GM12865 (cell line): ENCODE results near the gene IL1RAP.
"Not testable (repeated sequence)": the region's sequence is repeated elsewhere in the genome, so short reads cannot be mapped to it uniquely, and the experiment has no call there.

Source experiments
- DNase-seq: peaks from one replicate; pipeline ENCODE4 v3.0.0; 2010; ENCODE audit warnings: low read depth
- H3K4me3 ChIP-seq: 2 replicates; pipeline ENCODE4 v1.5.1; 2011; ENCODE audit warnings: mild to moderate bottlenecking, low read depth, low read length, control low read depth
- TF ChIP-seq, protein P1 (sequence below): IDR thresholded peaks from 2 replicates; pipeline ENCODE4 v1.5.1; 2011; ENCODE audit warnings: low read length, control low read depth, low read depth, inconsistent platforms; ENCODE audit not compliant: insufficient read depth; ENCODE audit errors: missing control alignments

Gene IL1RAP, protein sequence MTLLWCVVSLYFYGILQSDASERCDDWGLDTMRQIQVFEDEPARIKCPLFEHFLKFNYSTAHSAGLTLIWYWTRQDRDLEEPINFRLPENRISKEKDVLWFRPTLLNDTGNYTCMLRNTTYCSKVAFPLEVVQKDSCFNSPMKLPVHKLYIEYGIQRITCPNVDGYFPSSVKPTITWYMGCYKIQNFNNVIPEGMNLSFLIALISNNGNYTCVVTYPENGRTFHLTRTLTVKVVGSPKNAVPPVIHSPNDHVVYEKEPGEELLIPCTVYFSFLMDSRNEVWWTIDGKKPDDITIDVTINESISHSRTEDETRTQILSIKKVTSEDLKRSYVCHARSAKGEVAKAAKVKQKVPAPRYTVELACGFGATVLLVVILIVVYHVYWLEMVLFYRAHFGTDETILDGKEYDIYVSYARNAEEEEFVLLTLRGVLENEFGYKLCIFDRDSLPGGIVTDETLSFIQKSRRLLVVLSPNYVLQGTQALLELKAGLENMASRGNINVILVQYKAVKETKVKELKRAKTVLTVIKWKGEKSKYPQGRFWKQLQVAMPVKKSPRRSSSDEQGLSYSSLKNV

DNA sequence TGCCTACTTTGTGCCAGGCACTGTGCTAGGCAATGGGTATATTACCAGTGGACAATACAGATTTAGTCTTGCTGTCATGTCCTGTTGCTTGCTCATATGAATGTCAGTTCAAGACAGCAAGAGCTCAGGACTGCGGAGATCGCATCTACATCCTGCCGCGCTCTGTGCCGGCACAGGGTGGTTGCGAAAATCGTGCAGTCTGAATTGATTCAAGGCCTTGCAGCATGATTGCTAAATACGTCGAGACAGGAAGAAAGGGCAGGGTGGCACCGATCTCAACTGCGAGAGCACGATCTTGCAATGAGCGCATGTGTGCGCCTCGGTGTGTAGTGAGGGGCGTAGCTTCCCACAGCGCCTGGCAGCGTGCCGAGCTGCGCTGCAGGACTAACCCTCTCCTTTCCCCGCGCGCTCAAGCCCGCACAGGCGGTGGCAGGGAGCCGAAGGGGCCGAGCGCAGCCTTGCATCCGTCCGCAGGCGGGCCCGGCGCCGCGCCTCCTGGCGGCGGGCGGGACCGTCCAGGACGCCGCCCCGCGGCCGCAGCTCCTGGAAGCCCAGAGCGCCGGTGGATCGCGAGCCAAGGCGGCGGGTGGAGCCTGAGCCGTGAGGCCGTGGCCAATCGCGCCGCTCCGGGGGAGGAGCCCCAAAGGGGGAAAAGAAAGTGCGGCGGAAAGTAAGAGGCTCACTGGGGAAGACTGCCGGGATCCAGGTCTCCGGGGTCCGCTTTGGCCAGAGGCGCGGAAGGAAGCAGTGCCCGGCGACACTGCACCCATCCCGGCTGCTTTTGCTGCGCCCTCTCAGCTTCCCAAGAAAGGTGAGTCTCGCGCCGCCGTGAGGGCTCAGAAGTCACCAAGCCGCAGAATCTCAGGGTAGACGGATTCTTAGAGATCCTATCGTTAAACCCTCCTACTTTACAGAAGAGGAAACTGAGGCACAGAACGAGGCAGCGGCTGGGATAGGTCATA, at the start of gene IL1RAP:
IL1RAP (plus strand) TSS at position 677 of the 962 bp plus-strand sequence. CDS start 50,205 bp downstream, outside the sequence.
- DNase-seq, result peak; percentile 93
- H3K4me3 ChIP-seq, result peak within 1 kb of the TSS; percentile 97
- TF ChIP-seq, protein P1, sequence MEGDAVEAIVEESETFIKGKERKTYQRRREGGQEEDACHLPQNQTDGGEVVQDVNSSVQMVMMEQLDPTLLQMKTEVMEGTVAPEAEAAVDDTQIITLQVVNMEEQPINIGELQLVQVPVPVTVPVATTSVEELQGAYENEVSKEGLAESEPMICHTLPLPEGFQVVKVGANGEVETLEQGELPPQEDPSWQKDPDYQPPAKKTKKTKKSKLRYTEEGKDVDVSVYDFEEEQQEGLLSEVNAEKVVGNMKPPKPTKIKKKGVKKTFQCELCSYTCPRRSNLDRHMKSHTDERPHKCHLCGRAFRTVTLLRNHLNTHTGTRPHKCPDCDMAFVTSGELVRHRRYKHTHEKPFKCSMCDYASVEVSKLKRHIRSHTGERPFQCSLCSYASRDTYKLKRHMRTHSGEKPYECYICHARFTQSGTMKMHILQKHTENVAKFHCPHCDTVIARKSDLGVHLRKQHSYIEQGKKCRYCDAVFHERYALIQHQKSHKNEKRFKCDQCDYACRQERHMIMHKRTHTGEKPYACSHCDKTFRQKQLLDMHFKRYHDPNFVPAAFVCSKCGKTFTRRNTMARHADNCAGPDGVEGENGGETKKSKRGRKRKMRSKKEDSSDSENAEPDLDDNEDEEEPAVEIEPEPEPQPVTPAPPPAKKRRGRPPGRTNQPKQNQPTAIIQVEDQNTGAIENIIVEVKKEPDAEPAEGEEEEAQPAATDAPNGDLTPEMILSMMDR, result peak; percentile 59

- TF ChIP-seq, protein P1, result no peak
- H3K4me3 ChIP-seq, result no peak overlapping the region
- no peak for DNase-seq
Measured at GRCh38 chr3:190467922-190468321, 46.0 kb upstream of the IL1RAP start.

- H3K4me3 ChIP-seq, DNase-seq: not testable (repeated sequence)
Measured at GRCh38 chr3:190473261-190473660, 40.6 kb upstream of the IL1RAP start.

GRCh38 chr3:190481779-190482178, 32.1 kb upstream of the IL1RAP start:
- TF ChIP-seq, protein P1, result no peak
- no peak overlapping the region for H3K4me3 ChIP-seq
- no peak for DNase-seq

GRCh38 chr3:190485830-190486532, 27.9 kb upstream of the IL1RAP start:
- no peak for DNase-seq
- H3K4me3 ChIP-seq, result no peak overlapping the region
- TF ChIP-seq, protein P1, result no peak

DNA sequence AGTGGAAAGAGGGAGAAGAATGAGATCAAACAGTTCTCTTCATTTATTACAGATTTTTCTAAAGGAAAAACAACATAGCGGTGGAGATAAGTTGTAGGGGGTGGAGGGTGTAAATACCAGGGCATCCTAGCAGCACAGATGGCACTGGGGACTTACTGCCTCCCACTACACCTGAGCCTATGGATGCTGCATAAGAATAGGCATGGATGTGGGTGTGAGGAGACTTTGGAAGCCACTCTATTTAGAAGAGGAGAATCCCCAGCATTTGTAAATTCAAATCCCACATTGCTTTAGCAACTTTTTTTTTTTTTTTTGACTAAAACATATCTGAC, 27.4 kb upstream of the IL1RAP start:
- DNase-seq, result no peak
- TF ChIP-seq, protein P1, result no peak
- H3K4me3 ChIP-seq, result no peak overlapping the region
